Hepatocyte (in vitro differentiated cells): ENCODE results near the gene HDDC3.

ENCODE experiments used
- EZH2 ChIP-seq: fragments of 200-600 bp; sonication (generic); IDR thresholded peaks from 2 replicates; pipeline ENCODE4 v1.6.1; 2016; ENCODE audit warnings: antibody characterized with exemption, mild to moderate bottlenecking, borderline replicate concordance
- EZH2phosphoT487 ChIP-seq: fragments of 200-600 bp; sonication (generic); IDR thresholded peaks from one replicate; pipeline ENCODE4 v1.6.1; 2018; ENCODE audit warnings: antibody characterized with exemption, mild to moderate bottlenecking, low read depth, moderate library complexity; ENCODE audit not compliant: unreplicated experiment, severe bottlenecking
- TF ChIP-seq, protein P1 (sequence below): fragments of 200-600 bp; sonication (generic); IDR thresholded peaks from 2 replicates; pipeline ENCODE4 v1.5.1; 2016; ENCODE audit warnings: antibody characterized with exemption, mild to moderate bottlenecking; ENCODE audit not compliant: poor library complexity

DNA sequence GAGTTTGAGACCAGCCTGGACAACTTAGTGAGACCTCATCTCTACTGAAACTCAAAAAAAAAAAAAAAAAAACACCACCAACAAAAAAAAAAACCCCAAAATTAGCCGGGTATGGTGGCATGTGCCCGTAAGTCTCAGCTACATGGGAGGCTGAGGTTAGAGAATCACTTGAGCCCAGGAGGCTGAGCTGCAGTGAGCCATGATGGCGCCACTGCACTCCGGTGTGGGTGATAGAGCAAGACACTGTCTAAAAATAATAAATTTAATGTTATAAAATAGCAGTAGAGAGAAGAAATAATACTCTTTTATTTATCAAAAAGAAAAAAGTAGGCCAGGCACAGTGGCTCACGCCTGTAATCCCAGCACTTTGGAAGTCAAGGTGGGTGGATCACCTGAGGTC, 39.8 kb upstream of the HDDC3 start:
- TF ChIP-seq, protein P1, sequence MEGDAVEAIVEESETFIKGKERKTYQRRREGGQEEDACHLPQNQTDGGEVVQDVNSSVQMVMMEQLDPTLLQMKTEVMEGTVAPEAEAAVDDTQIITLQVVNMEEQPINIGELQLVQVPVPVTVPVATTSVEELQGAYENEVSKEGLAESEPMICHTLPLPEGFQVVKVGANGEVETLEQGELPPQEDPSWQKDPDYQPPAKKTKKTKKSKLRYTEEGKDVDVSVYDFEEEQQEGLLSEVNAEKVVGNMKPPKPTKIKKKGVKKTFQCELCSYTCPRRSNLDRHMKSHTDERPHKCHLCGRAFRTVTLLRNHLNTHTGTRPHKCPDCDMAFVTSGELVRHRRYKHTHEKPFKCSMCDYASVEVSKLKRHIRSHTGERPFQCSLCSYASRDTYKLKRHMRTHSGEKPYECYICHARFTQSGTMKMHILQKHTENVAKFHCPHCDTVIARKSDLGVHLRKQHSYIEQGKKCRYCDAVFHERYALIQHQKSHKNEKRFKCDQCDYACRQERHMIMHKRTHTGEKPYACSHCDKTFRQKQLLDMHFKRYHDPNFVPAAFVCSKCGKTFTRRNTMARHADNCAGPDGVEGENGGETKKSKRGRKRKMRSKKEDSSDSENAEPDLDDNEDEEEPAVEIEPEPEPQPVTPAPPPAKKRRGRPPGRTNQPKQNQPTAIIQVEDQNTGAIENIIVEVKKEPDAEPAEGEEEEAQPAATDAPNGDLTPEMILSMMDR = no peak
- TF ChIP-seq EZH2phosphoT487 (no peak), EZH2 (no peak)
